Eye (tissue), 1 donor: ENCODE results near the gene TFPT.

Experiments
- DNase-seq: peaks from one replicate; pipeline ENCODE4 v3.0.0-alpha.2; 2015

The TFPT gene

GRCh38 chr19:54069470-54069869, 46.0 kb downstream of the TFPT start:
- no peak for DNase-seq

- DNase-seq: no peak
Measured at GRCh38 chr19:54063350-54064116, 51.9 kb downstream of the TFPT start, which contains the start of gene VSTM1. TSS of gene VSTM1 (minus strand) at chr19:54063897. CDS start at chr19:54063777, 120 bp downstream.

- DNase-seq: no peak
Measured at GRCh38 chr19:54062643-54063042, 52.8 kb downstream of the TFPT start.
